ENCODE results near the gene ZNF423.

Gene ZNF423

GRCh38 chr16:49760815-49761214, 95.1 kb downstream of the ZNF423 start:
- TF ChIP-seq CTCF (IDR thresholded peaks at IDR 0.05; ENCODE audit: insufficient read depth, low read length, poor library complexity, severe bottlenecking): no peak
- Histone ChIP-seq H3K36me3 (ENCODE audit: control insufficient read depth, insufficient read depth, low read length) (no peaks in the 10 kb centered on the region), H3K4me3 (replicated peaks; ENCODE audit: low read depth, low read length) (no peak overlapping the region), H3K27me3 (replicated peaks; ENCODE audit: control insufficient read depth, insufficient read depth, low read length) (no peaks in the 10 kb centered on the region; the same call in none of the 2 replicates)
- DNase-seq (ENCODE audit: extremely low read depth, insufficient read length): no peak

- no peak overlapping the region for H3K4me3 ChIP-seq (replicated peaks; ENCODE audit: low read depth, low read length)
- H3K36me3 ChIP-seq (ENCODE audit: control insufficient read depth, insufficient read depth, low read length): no peaks in the 10 kb centered on the region
- TF ChIP-seq CTCF (IDR thresholded peaks at IDR 0.05; ENCODE audit: insufficient read depth, low read length, poor library complexity, severe bottlenecking): no peak
- H3K27me3 ChIP-seq (replicated peaks; ENCODE audit: control insufficient read depth, insufficient read depth, low read length): no peaks in the 10 kb centered on the region; the same call in none of the 2 replicates
- no peak for DNase-seq (ENCODE audit: extremely low read depth, insufficient read length)
Observed at GRCh38 chr16:49757559-49758069, 98.3 kb downstream of the ZNF423 start.

GRCh38 chr16:49756775-49757558, 98.9 kb downstream of the ZNF423 start:
- Histone ChIP-seq H3K4me3 (replicated peaks; ENCODE audit: low read depth, low read length) (no peak overlapping the region), H3K27me3 (replicated peaks; ENCODE audit: control insufficient read depth, insufficient read depth, low read length) (no peaks in the 10 kb centered on the region; the same call in none of the 2 replicates), H3K36me3 (ENCODE audit: control insufficient read depth, insufficient read depth, low read length) (no peaks in the 10 kb centered on the region)
- TF ChIP-seq CTCF (IDR thresholded peaks at IDR 0.05; ENCODE audit: insufficient read depth, low read length, poor library complexity, severe bottlenecking): no peak
- DNase-seq (ENCODE audit: extremely low read depth, insufficient read length): no peak

GRCh38 chr16:49755716-49756505, 100.0 kb downstream of the ZNF423 start:
- Histone ChIP-seq H3K36me3 (ENCODE audit: control insufficient read depth, insufficient read depth, low read length) (no peaks in the 10 kb centered on the region), H3K27me3 (replicated peaks; ENCODE audit: control insufficient read depth, insufficient read depth, low read length) (no peaks in the 10 kb centered on the region; the same call in none of the 2 replicates), H3K4me3 (replicated peaks; ENCODE audit: low read depth, low read length) (no peak overlapping the region)
- DNase-seq (ENCODE audit: extremely low read depth, insufficient read length): no peak
- TF ChIP-seq CTCF (IDR thresholded peaks at IDR 0.05; ENCODE audit: insufficient read depth, low read length, poor library complexity, severe bottlenecking): no peak

- H3K27me3 ChIP-seq (replicated peaks; ENCODE audit: control insufficient read depth, insufficient read depth, low read length): no peaks in the 10 kb centered on the region; the same call in none of the 2 replicates
- TF ChIP-seq CTCF (IDR thresholded peaks at IDR 0.05; ENCODE audit: insufficient read depth, low read length, poor library complexity, severe bottlenecking): peak; percentile 14
- DNase-seq (ENCODE audit: extremely low read depth, insufficient read length): no peak
- H3K36me3 ChIP-seq (ENCODE audit: control insufficient read depth, insufficient read depth, low read length): no peaks in the 10 kb centered on the region
- H3K4me3 ChIP-seq (replicated peaks; ENCODE audit: low read depth, low read length): no peak overlapping the region
Observed at GRCh38 chr16:49755313-49755620, 100.6 kb downstream of the ZNF423 start.
